WTC11 (cell line): Measurements from ENCODE around the gene POP4. TPM values are rescaled to one million over a fixed set of nuclear protein-coding genes. Genes with fewer than 3 reads are reported as not detected.

Experiments
- ATAC-seq: fragments of 200-7000 bp; cut with Tn5 transposase; 2 replicates; pipeline ENCODE4 v1.10.0; 2021; ENCODE audit warnings: mild to moderate bottlenecking, moderate library complexity
- CTCF ChIA-PET: fragments of 300-600 bp; sonication (Branson Sonifier 250); formaldehyde crosslinking; loops from one replicate; lab custom pipeline; 2021; ENCODE audit warnings: antibody characterized with exemption; lab: Charles Lee
- POLR2A ChIA-PET: fragments of 350-600 bp; sonication (Branson Sonifier 250); formaldehyde crosslinking; loops from one replicate; lab custom pipeline; 2021; ENCODE audit warnings: antibody characterized with exemption; lab: Charles Lee
- DNase-seq: peaks from one replicate; pipeline ENCODE4 v3.0.0; 2021; ENCODE audit warnings: low spot score
- H3K27ac Mint-ChIP-seq: 2 replicates; pipeline ENCODE4 v1.8.0; 2021; ENCODE audit warnings: mixed read lengths
- H3K27me3 Mint-ChIP-seq: 2 replicates; pipeline ENCODE4 v1.8.0; 2021; ENCODE audit warnings: low read depth, mild to moderate bottlenecking, moderate library complexity, mixed read lengths
- H3K36me3 Mint-ChIP-seq: 2 replicates; pipeline ENCODE4 v1.8.0; 2021; ENCODE audit warnings: mixed read lengths
- H3K4me1 Mint-ChIP-seq: 2 replicates; pipeline ENCODE4 v1.8.0; 2022; ENCODE audit warnings: mixed read lengths
- H3K4me3 Mint-ChIP-seq: 2 replicates; pipeline ENCODE4 v1.8.0; 2021; ENCODE audit warnings: mild to moderate bottlenecking, moderate library complexity, mixed read lengths
- H3K9me3 Mint-ChIP-seq: 2 replicates; pipeline ENCODE4 v1.8.0; 2021; ENCODE audit warnings: mixed read lengths
- CREM ChIP-seq: sonication (generic); formaldehyde crosslinking; IDR thresholded peaks from 2 replicates; pipeline ENCODE4 v1.8.1; 2022; ENCODE audit warnings: mild to moderate bottlenecking, missing genetic modification reagents, moderate library complexity
- ESRRA ChIP-seq: sonication (generic); formaldehyde crosslinking; IDR thresholded peaks from 2 replicates; pipeline ENCODE4 v1.8.1; 2022; ENCODE audit warnings: mild to moderate bottlenecking, missing genetic modification reagents, borderline replicate concordance
- GTF2I ChIP-seq: fragments of 250-450 bp; sonication (Bioruptor Pico); conservative IDR thresholded peaks from 2 replicates; pipeline ENCODE4 v1.4.0; 2021; ENCODE audit warnings: mild to moderate bottlenecking
- HMGA2 ChIP-seq: fragments of 250-450 bp; sonication (Bioruptor Pico); IDR thresholded peaks from 2 replicates; pipeline ENCODE4 v1.4.0; 2021; ENCODE audit warnings: mild to moderate bottlenecking, moderate library complexity
- SMAD4 ChIP-seq: sonication (generic); formaldehyde crosslinking; IDR thresholded peaks from 2 replicates; pipeline ENCODE4 v1.8.0; 2022; ENCODE audit warnings: mild to moderate bottlenecking, missing genetic modification reagents
- SOX15 ChIP-seq: fragments of 250-450 bp; sonication (Bioruptor Pico); IDR thresholded peaks from 2 replicates; pipeline ENCODE4 v1.9.0; 2021; ENCODE audit warnings: mild to moderate bottlenecking
- ZBTB21 ChIP-seq: sonication (generic); formaldehyde crosslinking; IDR thresholded peaks from 2 replicates; pipeline ENCODE4 v1.8.1; 2023; ENCODE audit warnings: mild to moderate bottlenecking, missing genetic modification reagents, borderline replicate concordance
- ZNF121 ChIP-seq: sonication (generic); formaldehyde crosslinking; IDR thresholded peaks from 2 replicates; pipeline ENCODE4 v1.8.0; 2023; ENCODE audit warnings: missing genetic modification reagents
- ZNF219 ChIP-seq: sonication (generic); formaldehyde crosslinking; IDR thresholded peaks from 2 replicates; pipeline ENCODE4 v1.8.0; 2023; ENCODE audit warnings: missing genetic modification reagents, mild to moderate bottlenecking, borderline replicate concordance
- total RNA-seq: library from RNA; stranded (reverse); gene quantifications from 3 replicates; pipeline ENCODE4 v1.2.3, GENCODE V29; 2021
- TF ChIP-seq, protein P1 (sequence below): fragments of 250-450 bp; sonication (Bioruptor Pico); IDR thresholded peaks from 2 replicates; pipeline ENCODE4 v1.9.0; 2021; ENCODE audit warnings: mild to moderate bottlenecking, borderline replicate concordance
- TF ChIP-seq, protein P2 (sequence below): sonication (generic); formaldehyde crosslinking; IDR thresholded peaks from 2 replicates; pipeline ENCODE4 v1.8.1; 2022; ENCODE audit warnings: low read depth, mild to moderate bottlenecking, moderate library complexity, missing genetic modification reagents, borderline replicate concordance
- TF ChIP-seq, protein P3 (sequence below): sonication (generic); formaldehyde crosslinking; IDR thresholded peaks from 2 replicates; pipeline ENCODE4 v1.8.0; 2022; ENCODE audit warnings: mild to moderate bottlenecking, missing genetic modification reagents
- TF ChIP-seq, protein P4 (sequence below): sonication (generic); formaldehyde crosslinking; IDR thresholded peaks from 2 replicates; pipeline ENCODE4 v1.8.0; 2022; ENCODE audit warnings: mild to moderate bottlenecking, missing genetic modification reagents
- TF ChIP-seq, protein P5 (sequence below): fragments of 250-450 bp; sonication (Bioruptor Pico); IDR thresholded peaks from 2 replicates; pipeline ENCODE4 v1.9.0; 2021; ENCODE audit warnings: mild to moderate bottlenecking
- TF ChIP-seq, protein P6 (sequence below): fragments of 200-600 bp; IDR thresholded peaks from 2 replicates; pipeline ENCODE4 v1.8.0; 2022; ENCODE audit warnings: antibody characterized with exemption
- TF ChIP-seq, protein P7 (sequence below): fragments of 250-450 bp; sonication (Bioruptor Pico); conservative IDR thresholded peaks from 2 replicates; pipeline ENCODE4 v1.9.0; 2021; ENCODE audit warnings: mild to moderate bottlenecking
- TF ChIP-seq, protein P8 (sequence below): sonication (generic); formaldehyde crosslinking; IDR thresholded peaks from 2 replicates; pipeline ENCODE4 v1.8.1; 2023; ENCODE audit warnings: mild to moderate bottlenecking, moderate library complexity, missing genetic modification reagents

POP4 gene
- total RNA-seq, 1 experiment from 2014 or later, result 46.7 TPM

DNA sequence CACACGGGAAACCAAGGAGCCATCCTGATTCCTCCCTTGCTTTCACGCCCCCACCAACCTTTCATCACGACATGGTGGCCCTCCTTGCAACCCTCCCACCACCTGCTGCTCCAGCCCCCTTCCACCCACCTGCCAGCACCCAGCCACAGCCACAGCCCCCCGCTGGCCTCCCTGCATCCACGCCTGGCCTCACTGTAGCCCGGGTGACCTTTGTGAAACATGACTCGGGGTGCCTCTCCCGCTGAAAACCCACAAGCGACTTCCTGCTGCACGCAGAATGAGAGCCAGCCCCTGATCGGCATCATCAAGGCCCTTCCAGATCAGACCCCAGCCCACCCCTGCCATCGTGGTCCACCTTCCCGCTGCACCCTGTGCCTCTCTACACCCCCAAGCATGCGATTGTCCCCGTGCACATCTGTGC is 14.9 kb downstream of the POP4 start:
- ATAC-seq (no peak), DNase-seq (no peak)
- H3K4me1 Mint-ChIP-seq, result peaks cover 8% of the 10 kb centered on the region
- peaks cover 2% of the 10 kb centered on the region; the same call in 1 of the 2 replicates for H3K36me3 Mint-ChIP-seq
- no peak overlapping the region for H3K4me3 Mint-ChIP-seq
- ChIA-PET CTCF (interaction anchor here (1.7 to 4.4 kb wide), 4 partner anchors 10 to 95 kb away, joined by 4 to 20 read pairs (median 12); no protein-coding TSS in a partner anchor), POLR2A (no interaction called here)
- no peaks in the 10 kb centered on the region; the same call in 1 of the 2 replicates for H3K27me3 Mint-ChIP-seq
- H3K9me3 Mint-ChIP-seq, result no peaks in the 10 kb centered on the region
- no peak overlapping the region for H3K27ac Mint-ChIP-seq
- TF ChIP-seq, protein P1, sequence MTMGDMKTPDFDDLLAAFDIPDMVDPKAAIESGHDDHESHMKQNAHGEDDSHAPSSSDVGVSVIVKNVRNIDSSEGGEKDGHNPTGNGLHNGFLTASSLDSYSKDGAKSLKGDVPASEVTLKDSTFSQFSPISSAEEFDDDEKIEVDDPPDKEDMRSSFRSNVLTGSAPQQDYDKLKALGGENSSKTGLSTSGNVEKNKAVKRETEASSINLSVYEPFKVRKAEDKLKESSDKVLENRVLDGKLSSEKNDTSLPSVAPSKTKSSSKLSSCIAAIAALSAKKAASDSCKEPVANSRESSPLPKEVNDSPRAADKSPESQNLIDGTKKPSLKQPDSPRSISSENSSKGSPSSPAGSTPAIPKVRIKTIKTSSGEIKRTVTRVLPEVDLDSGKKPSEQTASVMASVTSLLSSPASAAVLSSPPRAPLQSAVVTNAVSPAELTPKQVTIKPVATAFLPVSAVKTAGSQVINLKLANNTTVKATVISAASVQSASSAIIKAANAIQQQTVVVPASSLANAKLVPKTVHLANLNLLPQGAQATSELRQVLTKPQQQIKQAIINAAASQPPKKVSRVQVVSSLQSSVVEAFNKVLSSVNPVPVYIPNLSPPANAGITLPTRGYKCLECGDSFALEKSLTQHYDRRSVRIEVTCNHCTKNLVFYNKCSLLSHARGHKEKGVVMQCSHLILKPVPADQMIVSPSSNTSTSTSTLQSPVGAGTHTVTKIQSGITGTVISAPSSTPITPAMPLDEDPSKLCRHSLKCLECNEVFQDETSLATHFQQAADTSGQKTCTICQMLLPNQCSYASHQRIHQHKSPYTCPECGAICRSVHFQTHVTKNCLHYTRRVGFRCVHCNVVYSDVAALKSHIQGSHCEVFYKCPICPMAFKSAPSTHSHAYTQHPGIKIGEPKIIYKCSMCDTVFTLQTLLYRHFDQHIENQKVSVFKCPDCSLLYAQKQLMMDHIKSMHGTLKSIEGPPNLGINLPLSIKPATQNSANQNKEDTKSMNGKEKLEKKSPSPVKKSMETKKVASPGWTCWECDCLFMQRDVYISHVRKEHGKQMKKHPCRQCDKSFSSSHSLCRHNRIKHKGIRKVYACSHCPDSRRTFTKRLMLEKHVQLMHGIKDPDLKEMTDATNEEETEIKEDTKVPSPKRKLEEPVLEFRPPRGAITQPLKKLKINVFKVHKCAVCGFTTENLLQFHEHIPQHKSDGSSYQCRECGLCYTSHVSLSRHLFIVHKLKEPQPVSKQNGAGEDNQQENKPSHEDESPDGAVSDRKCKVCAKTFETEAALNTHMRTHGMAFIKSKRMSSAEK (CRISPR knock-in tag), result no peak
- TF ChIP-seq, protein P2, sequence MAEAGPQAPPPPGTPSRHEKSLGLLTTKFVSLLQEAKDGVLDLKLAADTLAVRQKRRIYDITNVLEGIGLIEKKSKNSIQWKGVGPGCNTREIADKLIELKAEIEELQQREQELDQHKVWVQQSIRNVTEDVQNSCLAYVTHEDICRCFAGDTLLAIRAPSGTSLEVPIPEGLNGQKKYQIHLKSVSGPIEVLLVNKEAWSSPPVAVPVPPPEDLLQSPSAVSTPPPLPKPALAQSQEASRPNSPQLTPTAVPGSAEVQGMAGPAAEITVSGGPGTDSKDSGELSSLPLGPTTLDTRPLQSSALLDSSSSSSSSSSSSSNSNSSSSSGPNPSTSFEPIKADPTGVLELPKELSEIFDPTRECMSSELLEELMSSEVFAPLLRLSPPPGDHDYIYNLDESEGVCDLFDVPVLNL (CRISPR knock-in tag), result no peak
- TF ChIP-seq, protein P3, sequence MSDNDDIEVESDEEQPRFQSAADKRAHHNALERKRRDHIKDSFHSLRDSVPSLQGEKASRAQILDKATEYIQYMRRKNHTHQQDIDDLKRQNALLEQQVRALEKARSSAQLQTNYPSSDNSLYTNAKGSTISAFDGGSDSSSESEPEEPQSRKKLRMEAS, result no peak
- TF ChIP-seq, protein P4, sequence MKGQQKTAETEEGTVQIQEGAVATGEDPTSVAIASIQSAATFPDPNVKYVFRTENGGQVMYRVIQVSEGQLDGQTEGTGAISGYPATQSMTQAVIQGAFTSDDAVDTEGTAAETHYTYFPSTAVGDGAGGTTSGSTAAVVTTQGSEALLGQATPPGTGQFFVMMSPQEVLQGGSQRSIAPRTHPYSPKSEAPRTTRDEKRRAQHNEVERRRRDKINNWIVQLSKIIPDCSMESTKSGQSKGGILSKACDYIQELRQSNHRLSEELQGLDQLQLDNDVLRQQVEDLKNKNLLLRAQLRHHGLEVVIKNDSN (CRISPR knock-in tag), result no peak
- TF ChIP-seq, protein P5, sequence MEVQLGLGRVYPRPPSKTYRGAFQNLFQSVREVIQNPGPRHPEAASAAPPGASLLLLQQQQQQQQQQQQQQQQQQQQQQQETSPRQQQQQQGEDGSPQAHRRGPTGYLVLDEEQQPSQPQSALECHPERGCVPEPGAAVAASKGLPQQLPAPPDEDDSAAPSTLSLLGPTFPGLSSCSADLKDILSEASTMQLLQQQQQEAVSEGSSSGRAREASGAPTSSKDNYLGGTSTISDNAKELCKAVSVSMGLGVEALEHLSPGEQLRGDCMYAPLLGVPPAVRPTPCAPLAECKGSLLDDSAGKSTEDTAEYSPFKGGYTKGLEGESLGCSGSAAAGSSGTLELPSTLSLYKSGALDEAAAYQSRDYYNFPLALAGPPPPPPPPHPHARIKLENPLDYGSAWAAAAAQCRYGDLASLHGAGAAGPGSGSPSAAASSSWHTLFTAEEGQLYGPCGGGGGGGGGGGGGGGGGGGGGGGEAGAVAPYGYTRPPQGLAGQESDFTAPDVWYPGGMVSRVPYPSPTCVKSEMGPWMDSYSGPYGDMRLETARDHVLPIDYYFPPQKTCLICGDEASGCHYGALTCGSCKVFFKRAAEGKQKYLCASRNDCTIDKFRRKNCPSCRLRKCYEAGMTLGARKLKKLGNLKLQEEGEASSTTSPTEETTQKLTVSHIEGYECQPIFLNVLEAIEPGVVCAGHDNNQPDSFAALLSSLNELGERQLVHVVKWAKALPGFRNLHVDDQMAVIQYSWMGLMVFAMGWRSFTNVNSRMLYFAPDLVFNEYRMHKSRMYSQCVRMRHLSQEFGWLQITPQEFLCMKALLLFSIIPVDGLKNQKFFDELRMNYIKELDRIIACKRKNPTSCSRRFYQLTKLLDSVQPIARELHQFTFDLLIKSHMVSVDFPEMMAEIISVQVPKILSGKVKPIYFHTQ (CRISPR knock-in tag), result no peak
- TF ChIP-seq SOX15, result no peak
- no peak for TF ChIP-seq SMAD4 (CRISPR knock-in tag)
- TF ChIP-seq ZNF219 (CRISPR knock-in tag), result no peak
- TF ChIP-seq, protein P6, sequence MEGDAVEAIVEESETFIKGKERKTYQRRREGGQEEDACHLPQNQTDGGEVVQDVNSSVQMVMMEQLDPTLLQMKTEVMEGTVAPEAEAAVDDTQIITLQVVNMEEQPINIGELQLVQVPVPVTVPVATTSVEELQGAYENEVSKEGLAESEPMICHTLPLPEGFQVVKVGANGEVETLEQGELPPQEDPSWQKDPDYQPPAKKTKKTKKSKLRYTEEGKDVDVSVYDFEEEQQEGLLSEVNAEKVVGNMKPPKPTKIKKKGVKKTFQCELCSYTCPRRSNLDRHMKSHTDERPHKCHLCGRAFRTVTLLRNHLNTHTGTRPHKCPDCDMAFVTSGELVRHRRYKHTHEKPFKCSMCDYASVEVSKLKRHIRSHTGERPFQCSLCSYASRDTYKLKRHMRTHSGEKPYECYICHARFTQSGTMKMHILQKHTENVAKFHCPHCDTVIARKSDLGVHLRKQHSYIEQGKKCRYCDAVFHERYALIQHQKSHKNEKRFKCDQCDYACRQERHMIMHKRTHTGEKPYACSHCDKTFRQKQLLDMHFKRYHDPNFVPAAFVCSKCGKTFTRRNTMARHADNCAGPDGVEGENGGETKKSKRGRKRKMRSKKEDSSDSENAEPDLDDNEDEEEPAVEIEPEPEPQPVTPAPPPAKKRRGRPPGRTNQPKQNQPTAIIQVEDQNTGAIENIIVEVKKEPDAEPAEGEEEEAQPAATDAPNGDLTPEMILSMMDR, result no peak
- TF ChIP-seq ESRRA (CRISPR knock-in tag), result no peak
- TF ChIP-seq GTF2I (CRISPR knock-in tag), result no peak
- TF ChIP-seq CREM (CRISPR knock-in tag), result no peak
- TF ChIP-seq, protein P7, sequence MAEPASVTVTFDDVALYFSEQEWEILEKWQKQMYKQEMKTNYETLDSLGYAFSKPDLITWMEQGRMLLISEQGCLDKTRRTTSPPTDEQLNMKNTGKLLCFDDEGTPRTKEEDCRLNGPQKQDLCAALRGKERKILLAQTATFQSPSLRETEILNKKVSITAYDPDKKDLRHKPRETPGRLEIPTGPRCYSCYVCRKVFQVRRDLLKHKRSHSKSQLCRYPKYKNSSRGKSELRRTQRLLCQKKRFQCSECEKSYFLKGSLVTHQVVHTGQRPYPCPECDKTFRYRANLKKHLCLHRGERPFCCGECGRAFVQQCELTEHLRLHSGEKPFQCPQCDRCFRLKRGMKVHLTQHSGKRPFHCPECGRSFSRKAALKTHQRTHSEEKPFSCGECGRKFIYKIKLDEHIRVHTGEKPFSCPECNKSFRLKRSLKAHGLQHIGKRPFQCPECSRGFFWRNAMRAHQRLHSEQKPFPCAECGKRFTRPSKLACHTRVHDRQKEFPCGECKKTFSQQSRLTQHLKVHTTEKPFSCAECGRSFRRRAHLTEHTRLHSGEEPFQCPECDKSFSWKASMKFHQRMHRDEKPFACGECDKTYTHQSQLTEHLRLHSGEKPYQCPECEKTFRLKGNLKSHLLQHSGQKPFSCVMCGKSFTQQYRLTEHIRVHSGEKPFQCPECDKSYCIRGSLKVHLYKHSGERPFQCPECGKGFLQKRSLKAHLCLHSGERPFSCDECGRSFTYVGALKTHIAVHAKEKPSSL (CRISPR knock-in tag), result no peak
- TF ChIP-seq, protein P8, sequence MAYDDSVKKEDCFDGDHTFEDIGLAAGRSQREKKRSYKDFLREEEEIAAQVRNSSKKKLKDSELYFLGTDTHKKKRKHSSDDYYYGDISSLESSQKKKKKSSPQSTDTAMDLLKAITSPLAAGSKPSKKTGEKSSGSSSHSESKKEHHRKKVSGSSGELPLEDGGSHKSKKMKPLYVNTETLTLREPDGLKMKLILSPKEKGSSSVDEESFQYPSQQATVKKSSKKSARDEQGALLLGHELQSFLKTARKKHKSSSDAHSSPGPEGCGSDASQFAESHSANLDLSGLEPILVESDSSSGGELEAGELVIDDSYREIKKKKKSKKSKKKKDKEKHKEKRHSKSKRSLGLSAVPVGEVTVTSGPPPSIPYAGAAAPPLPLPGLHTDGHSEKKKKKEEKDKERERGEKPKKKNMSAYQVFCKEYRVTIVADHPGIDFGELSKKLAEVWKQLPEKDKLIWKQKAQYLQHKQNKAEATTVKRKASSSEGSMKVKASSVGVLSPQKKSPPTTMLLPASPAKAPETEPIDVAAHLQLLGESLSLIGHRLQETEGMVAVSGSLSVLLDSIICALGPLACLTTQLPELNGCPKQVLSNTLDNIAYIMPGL (CRISPR knock-in tag), result no peak
- no peak for TF ChIP-seq ZNF121 (CRISPR knock-in tag)
- no peak for TF ChIP-seq ZBTB21 (CRISPR knock-in tag)
- no peak for TF ChIP-seq HMGA2 (CRISPR knock-in tag)
